GM20431 (cell line): ENCODE measurements around the gene SZT2.
"Not testable (repeated sequence)": the region's sequence is repeated elsewhere in the genome, so short reads cannot be mapped to it uniquely, and the experiment has no call there.

Experiments used
- in situ Hi-C: fragments of 300-500 bp; cut with MseI, MboI; formaldehyde crosslinking; loops from one replicate; pipeline ENCODE4 v1.15.0; 2020; ENCODE audit warnings: low sequenced_read_pairs; ENCODE audit not compliant: unreplicated experiment

The SZT2 gene

GRCh38 chr1:43359696-43360095 is 30.0 kb upstream of the SZT2 start:
- in situ Hi-C loops, result no loop called here

GRCh38 chr1:43360616-43361015 is 29.1 kb upstream of the SZT2 start:
- in situ Hi-C loops, result no loop called here

- in situ Hi-C loops, result no loop called here
Measured at GRCh38 chr1:43363283-43363934, 26.3 kb upstream of the SZT2 start.

GRCh38 chr1:43363935-43364525 is 25.7 kb upstream of the SZT2 start:
- in situ Hi-C loops, result no loop called here

DNA sequence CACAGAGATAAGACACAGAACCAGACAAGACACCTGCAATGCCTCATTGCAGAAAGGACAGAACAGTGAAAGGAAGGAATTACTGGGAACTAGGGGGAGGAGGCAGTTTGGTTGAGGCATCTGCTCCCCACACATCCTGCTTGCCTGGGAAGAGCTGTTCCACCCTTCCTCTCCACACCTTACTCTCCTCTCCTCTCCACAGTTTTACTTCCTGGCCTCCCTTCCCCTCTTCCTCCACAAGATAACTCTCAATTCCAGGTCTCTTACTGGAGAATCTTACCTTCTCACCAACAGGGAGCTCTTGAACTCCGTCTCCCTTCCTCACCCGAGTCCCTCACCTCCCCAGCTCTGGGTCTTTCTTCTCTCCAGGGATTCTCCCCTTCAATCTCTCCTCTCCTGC is 24.0 kb upstream of the SZT2 start:
- in situ Hi-C loops, result no loop called here

- in situ Hi-C loops, result no loop called here
Measured at GRCh38 chr1:43366179-43366578, 23.5 kb upstream of the SZT2 start.

DNA sequence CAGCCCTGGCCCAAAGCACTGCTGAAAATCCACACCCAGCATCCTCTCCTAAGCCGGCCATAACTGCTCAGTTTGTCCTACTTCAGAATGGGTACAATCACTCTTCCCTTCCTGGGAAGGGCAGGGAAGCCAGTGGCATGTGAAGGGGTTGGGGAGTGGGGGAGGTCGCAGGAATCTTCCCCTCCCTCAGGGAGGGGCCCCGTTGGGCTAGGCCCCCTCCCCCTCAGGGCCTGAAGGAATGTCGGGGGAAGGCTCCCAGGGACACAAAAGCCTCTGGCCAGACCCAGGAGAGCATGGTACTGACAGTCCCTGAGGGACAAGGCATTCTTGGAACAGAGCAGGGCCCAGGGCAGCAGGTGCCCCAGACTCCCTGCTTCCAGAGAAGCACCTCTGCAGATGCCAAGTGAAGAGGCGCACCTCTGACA is 23.1 kb upstream of the SZT2 start:
- in situ Hi-C loops, result no loop called here

DNA sequence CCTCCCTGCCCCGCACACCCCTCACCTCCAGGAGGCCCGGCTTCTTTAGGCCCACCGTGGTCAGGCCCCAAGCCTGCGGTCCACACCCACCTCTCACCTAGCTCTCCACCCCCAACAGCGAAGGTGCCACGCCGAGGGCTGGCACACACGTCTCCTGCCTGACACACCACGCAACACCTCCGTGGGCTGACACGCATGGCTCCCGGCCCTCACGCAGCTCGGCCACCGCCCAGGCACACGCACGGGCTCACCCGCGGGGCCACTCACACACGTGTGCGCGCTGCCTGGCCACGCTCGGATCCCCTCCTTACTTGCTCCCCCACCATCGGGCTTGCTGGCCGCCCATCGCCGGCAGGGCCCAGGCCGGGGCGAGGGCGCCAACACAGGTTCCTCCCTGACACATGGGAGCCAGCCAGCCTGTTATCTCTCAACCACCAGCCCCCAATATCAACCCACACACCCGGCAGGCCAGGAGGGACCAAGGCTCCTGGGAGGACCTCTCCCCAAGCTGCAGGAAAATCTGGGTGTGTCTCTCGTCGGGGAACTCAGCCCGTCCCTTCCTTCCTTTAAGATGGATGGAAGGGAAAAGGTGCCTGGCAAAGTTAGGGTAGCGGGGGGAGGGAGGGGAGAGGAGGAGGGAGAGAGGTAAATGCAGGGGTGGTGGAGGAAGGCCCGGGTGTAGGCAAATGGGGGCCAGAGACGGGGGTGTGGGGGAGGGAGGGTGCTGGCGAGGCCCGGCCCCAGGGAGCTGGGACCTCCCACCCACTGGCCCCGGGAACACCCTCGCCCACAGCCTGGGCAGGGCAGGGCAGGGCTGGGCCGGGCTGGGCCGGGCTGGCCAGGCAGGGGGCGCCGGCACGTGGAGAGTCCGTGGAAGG is 22.4 kb upstream of the SZT2 start:
- in situ Hi-C loops, result no loop called here

GRCh38 chr1:43367904-43368645 is 21.6 kb upstream of the SZT2 start, which contains the start of gene ELOVL1:
TSS of gene ELOVL1 (minus strand) at chr1:43368011. CDS start at chr1:43365609, 2,402 bp downstream.
- in situ Hi-C loops, result no loop called here

DNA sequence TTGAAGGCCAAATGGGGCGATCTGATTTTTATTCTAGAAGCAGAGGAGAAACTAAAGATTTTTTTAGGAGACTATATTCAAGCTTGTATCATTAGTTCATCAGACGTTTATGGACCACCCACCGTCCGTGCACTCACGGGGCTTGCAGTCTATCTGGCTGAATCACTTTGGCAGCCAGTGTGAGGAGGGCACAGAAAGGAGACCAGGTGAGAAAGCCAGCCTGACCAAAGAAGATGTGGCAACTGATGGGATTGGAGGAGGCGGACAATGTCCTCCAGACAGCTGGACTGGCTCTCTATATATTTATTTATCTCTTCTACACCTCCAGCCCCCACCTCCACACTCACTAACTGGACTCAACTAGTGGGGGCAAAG is 21.1 kb upstream of the SZT2 start:
- in situ Hi-C loops, result no loop called here

DNA sequence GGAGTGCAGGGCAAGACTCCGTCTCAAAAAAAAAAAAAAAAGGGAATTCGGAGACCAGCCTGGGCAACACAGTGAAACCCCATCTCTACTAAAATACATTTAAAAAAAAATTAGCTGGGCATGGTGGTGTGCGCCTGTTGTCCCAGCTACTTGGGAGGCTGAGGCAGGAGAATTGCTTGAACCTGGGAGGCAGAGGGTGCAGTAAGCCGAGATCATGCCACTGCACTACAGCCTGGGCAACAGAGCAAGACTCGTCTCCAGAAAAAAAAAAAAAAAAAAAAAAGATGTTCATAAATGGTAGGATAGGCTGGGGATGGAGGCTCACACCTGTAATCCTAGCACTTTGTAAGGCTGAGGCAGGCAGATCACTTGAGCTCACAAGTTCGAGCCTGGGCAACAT is 19.9 kb upstream of the SZT2 start:
- in situ Hi-C loops, result not testable (repeated sequence)

- in situ Hi-C loops, result no loop called here
Measured at GRCh38 chr1:43370564-43370963, 19.1 kb upstream of the SZT2 start.

- in situ Hi-C loops, result no loop called here
Measured at GRCh38 chr1:43372172-43372571, 17.5 kb upstream of the SZT2 start.

- in situ Hi-C loops, result no loop called here
Measured at GRCh38 chr1:43373066-43373940, 16.4 kb upstream of the SZT2 start.

GRCh38 chr1:43376723-43377235 is 12.9 kb upstream of the SZT2 start:
- in situ Hi-C loops, result no loop called here

GRCh38 chr1:43377831-43378230 is 11.9 kb upstream of the SZT2 start:
- in situ Hi-C loops, result no loop called here

DNA sequence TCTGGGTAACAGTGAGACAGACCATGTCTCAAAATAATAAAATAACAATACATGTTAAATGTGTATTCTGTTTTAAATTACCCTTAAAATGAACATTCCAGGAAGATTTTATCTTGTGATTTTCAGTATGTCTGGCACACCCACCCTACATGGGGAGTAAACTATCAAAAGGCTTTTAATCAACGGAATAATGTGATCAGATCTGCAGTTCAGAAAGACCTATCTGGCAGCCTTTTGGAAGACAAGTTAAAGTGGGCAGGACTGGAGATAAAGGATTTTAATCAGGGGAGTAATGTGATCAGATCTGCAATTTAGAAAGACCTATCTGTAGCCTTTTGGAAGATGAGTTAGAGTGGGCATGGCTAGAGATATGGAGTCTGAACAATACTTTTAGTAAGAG is 10.2 kb upstream of the SZT2 start:
- in situ Hi-C loops, result no loop called here

- in situ Hi-C loops, result no loop called here
Measured at GRCh38 chr1:43381612-43382011, 8.1 kb upstream of the SZT2 start.

- in situ Hi-C loops, result no loop called here
Measured at GRCh38 chr1:43382027-43382779, 7.5 kb upstream of the SZT2 start.
